HG03097 (cell line): ENCODE measurements around the gene CTDSP2.
"Not testable (repeated sequence)": the region's sequence is repeated elsewhere in the genome, so short reads cannot be mapped to it uniquely, and the experiment has no call there.

Source experiments
- ATAC-seq: cut with Tn5 transposase; IDR thresholded peaks from one replicate; pipeline ENCODE4 v1.9.1; 2021; ENCODE audit not compliant: unreplicated experiment, low FRiP score

Gene CTDSP2, protein sequence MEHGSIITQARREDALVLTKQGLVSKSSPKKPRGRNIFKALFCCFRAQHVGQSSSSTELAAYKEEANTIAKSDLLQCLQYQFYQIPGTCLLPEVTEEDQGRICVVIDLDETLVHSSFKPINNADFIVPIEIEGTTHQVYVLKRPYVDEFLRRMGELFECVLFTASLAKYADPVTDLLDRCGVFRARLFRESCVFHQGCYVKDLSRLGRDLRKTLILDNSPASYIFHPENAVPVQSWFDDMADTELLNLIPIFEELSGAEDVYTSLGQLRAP

DNA sequence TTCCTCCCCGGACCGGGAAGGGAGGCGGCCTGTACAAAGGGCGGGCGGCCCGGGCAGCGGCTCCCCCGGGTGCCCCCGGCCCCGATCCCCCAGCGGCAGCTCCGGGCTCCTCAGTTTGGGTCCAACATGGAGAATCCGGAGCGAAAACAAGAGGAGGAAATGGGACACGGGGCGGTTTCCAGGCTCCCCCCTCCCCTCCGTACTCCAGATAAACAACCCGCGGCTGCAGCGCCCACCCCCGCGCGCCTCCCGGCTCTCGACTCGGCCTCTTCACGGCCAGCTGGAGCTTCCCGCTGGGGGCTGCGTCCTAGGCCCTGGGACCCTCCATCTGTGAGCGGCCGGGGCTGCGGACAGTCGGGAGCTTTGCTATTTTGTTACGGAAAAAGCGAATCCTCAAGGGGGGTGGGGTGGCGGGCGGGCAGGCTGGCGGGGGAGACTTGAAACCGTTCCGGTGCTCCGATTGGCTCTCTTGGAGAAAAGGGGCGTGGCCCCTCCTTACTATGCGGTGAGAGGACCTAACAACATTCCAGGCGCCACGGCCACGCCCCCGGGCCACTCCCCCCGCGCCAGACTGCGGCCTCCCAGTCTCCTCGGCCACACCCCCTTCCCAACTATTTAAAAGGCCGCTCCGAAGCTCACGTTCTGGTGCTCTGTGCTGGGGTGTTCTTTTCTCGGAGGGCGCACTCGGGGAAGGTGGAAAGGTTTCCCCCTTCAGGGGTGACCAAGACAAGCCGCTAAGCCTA lies at the start of gene CTDSP2:
Gene CTDSP2 (minus strand): TSS at position 153 of the 743 bp plus-strand sequence. CDS start 294 bp downstream, outside the sequence.
- ATAC-seq = peak; percentile 38

DNA sequence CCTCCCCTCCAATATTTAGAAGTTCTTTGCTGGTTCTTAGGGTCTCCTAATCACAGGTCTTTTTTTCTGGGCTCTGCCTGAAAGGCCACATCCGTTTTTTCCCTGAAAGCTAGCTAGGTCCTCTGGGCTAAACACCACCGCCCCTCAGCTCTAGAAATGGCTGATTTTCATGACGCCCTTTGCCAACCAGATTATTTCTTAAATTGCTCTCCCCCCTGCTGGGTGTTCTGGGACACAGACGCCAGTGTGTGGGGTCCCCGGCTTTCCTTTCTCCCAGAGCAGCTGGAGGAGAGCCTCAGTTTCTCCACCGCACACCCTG lies 49.5 kb upstream of the CTDSP2 start:
- ATAC-seq = no peak

DNA sequence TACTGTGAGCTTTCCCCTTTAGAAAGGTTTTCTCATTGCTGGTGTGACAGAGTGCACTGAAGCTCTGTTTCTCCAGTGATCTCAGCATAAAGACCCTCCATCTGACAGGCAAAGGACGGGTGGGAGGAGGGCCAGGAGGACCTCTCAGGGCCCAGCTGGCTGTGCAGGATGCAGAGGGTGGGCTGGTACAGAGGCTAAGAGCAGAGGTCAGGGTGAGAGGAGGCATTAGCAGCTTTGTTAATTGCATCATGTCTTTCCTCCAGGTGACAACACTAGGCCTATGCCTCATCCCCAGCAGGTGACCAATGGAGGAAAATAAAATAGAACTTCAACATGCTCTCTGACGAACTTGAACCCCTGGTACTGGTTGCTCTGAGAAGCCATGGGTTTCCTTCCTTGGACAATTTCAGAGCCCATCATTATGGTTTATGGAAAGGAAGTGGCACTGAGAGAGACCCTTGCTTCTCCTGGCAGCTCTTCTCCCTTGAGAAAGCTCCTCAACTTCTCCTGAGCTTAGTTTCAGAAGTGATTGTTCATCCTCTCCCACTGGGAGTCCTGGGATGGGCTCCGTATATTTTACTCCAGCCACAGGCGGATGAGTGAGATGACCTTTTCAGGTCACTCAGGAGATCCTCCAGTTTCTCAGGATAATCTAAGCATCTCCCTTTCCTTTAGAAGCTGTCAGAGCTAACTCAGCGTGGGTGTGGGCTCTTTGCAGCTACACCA lies 49.0 kb upstream of the CTDSP2 start:
- no peak for ATAC-seq

DNA sequence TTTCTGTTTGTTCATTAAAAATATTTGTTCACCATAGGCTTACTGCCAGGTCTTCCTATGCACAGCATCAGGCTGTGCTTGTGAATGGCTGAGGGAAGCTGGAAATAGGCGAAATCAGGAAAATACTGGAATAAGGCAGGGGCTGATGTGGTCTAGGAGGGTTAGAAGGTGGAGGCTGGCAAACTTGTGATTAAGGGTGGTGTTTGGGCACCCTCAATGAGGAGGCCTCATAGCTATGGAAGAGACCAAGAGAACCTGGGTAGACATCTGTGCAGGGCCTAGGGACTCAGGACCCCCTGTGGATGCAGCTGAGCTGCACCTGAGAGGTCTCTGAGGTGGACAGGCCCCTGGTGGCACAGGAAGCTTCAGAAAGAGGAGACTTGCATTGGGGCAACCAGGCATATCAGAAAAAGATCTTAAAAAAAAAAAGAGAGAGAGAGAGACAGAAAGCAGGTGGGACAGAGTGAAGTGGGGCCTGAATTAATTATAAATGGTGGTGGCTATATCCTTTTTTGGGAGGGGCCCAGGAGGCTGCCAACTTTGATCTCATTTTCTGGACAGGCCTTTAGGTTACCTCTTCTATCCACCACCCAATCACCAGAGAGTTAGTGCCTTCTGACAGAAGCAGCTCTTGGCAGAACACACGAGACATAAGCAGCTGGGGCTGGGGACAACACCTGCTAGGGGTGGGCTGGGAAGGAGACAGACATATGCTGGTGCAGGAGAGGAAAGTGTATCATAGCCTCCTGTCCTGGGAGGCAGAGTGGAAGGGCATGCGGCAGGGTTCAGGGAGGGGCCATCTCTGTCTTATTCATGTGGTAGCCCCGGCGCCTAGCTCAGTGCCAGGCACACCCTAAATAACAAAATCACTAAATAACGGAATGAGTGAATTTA lies 48.1 kb upstream of the CTDSP2 start:
- no peak for ATAC-seq

DNA sequence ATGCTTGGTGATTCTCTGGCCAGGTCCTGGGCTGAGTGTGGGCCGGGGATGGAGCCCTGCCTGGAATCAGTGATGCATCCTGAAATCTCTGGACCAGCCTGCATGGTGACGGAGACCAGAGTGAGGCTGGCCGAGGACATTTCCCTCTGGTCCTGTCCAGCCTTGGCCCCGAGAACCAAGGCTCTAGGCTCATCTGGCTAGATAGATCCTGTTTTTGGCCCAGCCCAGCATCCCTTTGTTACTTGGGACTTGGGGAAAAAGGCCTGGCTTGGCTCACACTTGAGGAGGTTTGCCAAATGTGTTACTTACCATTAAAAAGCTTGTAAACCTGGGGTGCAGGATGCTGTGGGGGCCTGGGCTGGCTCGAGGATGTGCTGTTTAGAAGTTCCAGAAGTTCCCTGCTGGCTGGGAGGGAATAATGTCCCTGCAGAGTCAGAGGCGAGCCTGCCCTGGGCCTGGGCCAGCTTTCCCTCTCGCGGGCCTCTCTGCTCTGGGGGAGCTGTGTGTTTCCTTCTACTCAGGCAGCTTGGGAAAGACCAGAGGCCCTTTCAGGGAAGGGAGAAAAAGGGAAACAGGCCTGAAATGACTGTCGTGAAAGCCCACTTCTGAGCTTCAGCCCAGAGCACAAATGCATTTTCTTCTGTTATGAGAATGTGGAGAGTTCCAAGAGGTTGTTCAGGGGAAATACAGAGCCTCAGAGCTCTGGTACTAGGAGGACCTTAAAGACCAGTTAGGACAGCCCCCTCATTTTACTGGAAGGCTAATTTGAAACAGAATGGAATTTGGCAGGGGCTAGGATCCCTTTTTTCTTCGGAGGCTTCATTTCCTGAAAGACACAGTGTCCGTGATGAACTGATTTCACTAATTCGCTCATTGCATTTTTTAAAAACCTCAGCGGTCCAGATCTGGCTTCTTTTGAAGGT lies 47.2 kb upstream of the CTDSP2 start:
- ATAC-seq = no peak

DNA sequence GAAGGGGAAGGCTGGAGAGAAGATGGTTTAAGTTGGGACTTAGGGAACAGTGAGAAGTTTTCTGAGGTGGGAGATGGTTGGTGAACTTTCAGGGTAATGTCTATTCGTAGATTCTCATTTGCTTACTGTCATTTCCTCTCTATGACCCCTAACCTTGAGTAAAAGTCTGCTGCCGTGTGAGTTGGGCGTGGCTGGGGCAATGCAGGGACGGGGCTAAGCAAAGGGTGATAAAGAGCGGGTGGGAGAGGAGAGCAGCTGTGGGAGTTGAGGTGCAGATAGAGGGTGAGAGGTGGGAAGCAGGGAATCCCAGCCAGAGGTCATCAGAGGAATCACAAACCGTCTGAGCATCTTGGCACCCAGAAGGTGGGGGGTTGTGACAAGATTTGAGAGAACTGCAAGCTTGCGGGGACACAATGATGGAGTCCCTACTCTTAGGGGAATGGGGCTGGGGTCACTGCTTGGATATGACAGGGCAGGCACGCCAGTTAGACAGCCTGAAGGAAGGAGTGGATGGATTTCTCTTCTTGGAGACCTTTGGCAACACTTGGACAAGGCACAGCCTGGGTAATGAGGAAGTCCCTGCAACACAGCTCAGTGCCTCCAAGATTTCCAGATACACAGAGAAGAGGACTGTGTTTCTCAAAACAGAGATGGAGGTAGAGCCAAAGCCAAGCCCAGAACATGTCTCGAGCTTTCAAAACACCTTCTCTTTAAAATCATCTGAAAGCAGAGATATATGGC lies 45.9 kb upstream of the CTDSP2 start:
- ATAC-seq = no peak

DNA sequence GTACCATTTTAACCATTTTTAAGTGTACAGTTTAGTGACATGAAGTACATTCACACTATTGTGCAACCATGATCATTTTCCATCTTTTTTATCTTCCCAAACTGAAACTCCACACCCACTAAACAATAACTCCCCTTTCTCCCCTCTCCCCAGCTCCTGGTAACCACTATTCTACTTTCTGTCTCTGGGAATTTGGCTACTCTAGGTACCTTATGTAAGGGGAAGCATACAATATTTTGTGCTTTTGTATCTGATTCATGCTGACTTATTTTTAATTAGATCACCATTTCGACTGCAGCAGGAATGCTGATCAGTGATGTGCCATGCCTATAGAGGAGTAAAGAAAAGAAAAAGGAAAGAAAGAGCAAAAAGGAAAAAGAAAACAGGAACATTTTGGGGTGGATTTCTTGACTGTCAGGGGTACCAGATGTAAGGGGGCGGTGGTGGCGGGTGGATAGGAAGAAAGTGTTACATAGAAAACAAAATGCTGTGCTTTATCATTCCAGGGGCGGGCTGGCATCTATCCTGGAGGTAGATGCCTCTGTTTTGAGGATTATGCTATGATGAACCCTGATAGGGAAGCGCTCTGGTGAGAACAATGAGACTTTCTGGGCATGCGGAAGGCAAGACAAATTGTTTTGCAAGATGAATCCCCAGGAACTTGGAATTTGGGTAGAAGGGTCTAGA lies 45.2 kb upstream of the CTDSP2 start:
- ATAC-seq = no peak

DNA sequence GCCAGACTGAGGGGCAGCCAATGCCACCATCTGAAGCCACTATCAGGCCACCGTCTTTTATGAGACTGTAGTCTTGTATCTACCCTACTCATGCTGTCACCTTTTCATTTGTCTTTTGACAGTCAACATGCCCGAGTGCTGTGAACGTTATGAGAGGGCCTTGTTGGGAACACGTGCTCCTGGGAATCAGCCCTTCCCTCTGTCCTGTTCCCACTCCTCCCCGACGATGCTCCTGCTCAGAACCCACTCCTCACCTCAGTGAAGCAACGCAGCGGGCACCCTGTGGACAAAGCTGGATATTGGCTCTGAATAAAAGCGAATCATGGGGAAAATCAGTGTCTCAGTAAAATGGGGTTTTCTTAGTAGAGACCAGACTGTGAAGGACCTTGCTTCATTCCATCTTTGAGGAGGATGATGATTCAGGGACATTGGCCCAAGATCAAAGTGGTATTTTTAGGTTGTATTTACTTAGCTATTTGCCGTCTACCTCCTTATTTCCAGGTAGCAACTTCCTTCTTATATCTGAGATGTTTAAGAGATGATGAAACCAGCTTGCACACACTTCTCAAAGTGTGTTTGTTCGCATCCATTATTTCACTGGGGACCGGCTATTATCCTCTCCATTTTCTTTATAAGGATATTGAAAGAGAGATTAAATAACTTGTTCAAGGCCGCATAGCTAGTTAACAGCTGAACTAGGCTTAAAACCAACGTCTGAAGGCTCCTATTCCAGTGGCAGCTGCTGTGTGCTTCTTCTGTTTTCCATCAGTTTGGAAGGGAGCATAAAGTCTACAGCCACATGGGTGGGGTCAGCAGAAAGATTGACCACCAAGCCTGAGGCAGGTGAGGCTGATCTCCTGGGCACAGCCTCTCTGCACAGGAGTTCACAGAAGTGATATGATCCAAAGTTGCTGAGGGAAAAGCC lies 43.9 kb upstream of the CTDSP2 start:
- ATAC-seq = no peak

DNA sequence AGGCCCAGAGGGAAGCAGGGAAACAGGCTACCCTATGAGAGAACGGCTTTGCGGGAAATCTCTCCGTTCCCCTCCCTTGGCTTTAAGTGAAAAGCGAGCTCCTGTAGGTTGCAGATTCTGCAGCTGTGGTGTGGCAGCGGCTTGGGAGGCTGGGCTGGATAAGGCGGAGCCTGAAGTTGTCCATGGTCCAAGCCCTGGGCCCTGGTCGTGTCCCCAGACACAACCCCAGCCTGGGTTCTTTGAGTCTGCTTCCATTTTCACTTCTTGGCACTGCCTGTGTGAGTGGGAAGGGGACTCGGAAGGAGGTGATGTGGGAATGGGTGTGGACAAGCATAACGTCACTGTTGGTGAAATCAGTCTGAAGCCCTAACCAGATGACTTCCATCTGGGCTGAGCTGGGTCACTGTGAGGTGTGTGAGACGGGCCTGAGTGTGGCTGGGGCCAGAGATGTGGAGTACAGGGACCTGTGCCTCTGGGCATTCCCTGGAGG lies 43.0 kb upstream of the CTDSP2 start:
- ATAC-seq = no peak

DNA sequence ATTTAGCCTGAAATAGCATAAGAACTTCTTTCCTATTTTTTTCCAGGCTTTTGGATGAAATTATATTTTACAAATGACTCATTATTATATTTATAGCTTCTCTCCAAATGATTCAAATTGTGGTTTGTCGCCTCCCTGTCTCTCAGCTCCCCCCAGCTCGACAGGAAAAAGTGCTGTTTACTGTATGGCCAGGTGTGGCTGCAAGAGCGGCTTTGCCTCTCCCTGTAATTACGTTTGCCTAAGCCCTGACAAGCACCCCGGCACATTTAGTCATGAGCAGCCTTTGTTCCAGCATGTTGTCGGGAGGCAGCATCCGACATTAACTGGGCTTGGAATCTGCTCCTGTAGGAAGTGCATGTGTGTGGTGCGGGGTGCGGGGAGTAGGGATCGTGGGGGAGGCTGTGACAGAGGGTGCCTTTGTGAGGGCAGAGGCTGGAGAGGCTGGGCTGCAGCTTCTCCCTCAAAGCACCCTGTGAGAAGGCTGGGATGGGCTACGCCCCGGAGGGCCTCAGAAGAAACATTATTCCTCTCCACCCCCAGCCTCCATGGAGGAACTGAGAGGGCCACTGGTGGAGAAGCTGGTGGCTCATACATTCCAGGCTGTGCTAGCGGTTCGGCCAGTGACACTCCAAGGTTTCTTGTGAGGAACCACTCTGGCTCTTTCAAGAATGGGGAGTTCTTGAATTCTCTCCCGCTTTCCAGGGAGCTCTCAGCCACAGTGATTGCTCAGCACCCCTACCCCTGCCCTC lies 42.1 kb upstream of the CTDSP2 start:
- ATAC-seq = no peak

DNA sequence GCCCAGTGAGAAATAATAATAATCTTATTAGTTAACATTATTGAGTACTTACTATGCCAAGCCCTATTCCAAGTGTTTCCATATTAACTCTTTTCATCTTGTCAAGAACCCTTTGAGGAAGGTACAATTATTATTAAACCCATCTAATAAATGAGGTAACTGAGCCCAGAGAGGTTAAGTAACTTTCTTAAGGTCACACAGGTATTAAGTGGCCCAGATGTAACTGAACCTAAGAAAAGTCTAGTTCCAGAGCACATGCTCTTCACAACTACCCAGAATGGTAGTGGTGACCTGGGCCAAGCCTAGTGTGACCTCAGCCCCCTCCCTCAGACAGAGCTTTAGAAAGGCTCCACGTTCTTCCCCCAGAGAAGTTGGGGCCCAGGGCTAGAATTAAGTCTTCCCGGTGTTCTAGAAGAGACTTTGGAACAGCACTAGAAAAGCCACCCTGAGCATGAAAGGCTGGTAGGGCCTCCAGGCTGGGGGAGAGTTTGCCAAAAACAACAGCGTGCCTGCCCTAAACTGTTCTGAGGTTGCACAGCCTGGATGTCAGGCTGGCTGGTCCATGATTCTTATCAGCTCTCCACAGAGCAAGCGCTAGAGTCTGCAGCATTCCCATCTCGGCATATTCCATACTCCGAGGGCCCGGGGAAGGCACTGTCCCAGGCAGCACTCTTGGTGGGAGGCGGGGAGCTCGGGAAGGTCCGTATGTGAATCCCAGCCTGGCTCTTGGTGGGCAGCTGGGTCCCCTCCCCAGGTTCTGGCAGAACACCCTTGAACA lies 41.3 kb upstream of the CTDSP2 start:
- ATAC-seq = no peak

DNA sequence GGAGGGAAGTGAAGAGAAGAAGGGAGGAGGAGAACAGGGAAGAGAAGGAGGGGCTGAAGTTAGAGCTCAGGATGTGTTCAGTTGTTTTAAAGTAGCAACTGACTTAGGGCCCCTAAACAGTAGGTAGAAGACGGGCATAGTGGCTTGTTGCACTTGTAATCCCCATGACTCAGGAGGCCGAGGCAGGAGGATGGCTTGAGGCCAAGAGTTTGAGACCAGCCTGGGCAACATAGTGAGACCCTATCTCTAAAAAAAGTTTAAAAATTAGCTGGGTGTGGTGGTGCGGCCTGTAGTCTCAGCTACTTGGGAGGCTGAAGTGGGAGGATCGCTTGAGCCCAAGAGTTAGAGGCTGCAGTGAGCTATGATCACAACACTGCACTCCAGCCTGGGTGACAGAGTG lies 40.4 kb upstream of the CTDSP2 start:
- ATAC-seq = not testable (repeated sequence)

DNA sequence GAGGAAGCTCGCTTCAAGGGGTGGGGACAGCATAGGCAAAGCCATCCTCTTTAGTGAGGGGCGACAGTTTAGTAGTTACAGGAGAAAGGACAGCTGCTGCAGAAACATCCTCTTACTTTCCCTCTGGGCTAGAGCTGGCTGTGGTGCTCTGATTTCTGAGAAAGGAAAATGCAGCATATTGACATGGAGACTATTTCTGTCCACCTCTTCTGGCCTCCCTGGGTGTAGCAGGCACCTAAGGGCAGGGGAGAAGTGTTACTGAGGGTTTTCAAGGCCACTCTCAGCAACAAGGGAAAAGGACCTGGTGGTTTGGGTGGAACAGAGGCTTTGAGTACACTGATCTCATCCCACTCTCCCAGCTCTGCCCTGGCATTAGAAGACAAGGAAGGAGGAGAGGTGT lies 40.0 kb upstream of the CTDSP2 start:
- no peak for ATAC-seq

DNA sequence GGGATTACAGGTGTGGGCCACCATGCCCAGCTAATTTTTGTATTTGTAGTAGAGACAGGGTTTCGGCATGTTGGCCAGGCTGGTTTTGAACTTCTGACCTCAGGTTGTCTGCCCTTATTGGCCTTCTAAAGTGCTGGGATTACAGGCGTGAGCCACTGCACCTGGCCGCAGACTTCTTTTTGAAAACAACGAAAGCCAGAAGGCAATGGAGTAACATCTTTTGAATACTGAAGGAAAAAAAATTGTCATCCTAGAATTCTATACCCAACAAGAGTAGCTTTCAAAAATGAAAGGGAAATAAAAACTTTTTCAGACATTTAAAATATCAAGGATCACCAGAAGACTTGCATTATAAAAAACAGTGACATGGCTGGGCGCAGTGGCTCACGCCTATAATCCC lies 38.7 kb upstream of the CTDSP2 start:
- no peak for ATAC-seq

DNA sequence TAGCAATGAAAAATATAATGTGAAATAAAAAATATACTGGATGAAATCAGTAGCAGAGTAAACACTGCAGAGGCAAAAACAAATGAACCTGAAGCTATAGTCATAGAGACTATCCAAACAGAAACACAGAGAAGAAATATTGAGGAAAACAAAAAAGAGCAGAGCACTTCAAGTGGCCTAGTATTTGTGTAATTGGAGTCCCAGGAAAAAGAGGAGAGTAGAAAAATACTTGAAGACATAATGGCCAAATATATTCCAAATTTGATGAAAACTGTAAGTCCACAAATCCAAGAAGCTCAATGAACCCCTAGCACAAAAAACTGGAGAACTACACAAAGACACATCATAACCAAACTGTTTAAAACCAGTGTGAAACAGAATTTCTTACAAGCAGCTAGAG lies 37.2 kb upstream of the CTDSP2 start:
- ATAC-seq = no peak

DNA sequence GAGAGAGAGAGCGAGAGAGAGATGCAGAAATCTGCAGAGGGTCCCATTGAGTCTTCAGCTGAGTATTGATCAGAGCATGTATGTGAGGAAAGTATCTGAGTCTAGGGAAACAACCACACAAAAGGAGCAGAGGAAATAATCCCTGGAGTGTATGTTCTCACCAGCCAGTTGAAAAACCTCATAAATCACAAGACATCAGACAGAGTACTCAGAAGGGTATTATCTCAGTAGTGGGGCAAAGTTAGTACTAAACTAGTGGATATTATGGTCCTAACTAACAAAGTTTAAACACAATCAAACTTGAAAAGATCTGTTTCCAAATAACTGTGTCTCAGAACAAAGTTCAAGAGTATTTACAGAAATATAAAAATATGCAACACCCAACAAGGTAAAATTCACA lies 36.5 kb upstream of the CTDSP2 start:
- ATAC-seq = no peak
